ENCODE measurements around the gene VEZT.
"Not testable (repeated sequence)": the region's sequence is repeated elsewhere in the genome, so short reads cannot be mapped to it uniquely, and the experiment has no call there.

Gene VEZT

DNA sequence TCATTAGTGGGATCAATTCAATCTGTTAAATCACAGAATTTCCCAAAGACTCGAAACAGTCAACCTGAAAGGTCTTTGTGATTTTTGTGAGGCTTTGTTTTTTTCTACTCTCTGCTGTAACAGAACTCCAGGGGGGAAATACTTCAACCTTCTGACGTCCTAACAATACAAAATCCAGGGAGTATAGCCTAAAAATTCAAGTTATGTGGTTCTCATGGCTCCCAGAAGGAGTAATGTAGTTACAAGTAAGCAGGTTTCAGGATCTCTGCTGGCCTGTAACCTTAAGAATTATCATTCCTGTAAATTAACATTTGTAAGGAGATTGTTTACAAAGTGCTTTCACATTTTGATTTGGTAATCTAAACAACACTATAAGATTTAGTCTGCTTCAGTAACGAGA is 39.9 kb downstream of the VEZT start:
- no peak for DNase-seq (ENCODE audit: low spot score)

DNA sequence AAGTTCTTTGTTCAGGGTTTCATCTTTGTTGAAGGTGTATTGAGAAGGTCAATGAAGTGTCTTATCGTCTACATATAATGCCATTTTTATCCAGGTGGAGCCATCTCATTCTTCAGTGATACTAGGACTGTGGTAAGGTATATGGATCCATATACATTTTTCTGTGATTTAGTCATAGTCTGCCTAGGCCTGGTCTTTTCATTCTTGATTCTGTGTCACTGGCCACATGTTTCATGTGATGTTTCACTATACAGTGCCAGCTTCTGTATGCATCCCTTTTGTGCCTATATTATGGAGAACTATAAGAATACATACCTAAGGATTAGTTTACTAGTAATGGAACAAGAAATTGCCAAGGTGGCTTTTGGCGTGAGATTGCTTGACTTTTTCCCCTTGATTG is 40.5 kb downstream of the VEZT start:
- no peak for DNase-seq (ENCODE audit: low spot score)

DNA sequence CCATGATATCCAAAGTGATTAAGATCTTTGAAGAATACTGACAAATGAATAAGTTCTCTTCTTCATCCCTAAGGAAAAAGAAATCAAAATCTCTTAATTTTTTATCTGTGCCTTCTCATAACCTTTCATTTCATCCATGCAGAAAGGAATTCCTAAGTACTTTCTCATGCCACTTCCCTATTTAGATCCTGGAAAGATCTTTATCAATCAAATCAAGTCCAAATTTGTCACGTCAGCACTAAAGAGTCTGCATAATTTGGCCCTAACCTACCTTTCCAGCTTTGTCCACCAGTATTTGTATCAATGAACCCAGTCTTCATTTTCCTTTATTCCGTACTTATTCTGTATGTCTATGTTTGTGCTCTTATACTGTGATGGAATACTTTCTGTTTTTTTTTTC is 41.2 kb downstream of the VEZT start:
- no peak for DNase-seq (ENCODE audit: low spot score)

DNA sequence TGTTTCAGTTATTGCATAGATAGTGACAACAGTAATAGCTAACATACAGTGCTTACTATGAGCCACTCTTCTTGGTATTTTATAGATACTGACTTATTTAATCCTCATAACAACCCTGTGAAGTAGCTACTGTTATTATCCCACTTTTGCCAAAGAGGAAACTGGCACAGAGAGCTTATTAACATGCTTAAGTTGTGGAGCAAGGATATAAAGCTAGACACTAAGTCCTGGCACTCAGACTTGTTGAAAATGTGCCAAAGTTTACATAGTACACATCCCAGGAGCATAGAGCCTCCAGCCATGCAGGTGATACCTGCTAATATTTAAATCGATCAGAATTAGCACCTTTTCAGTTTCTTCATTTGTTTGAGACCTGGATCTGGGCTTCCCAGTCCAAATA is 41.8 kb downstream of the VEZT start:
- no peak for DNase-seq (ENCODE audit: low spot score)

DNA sequence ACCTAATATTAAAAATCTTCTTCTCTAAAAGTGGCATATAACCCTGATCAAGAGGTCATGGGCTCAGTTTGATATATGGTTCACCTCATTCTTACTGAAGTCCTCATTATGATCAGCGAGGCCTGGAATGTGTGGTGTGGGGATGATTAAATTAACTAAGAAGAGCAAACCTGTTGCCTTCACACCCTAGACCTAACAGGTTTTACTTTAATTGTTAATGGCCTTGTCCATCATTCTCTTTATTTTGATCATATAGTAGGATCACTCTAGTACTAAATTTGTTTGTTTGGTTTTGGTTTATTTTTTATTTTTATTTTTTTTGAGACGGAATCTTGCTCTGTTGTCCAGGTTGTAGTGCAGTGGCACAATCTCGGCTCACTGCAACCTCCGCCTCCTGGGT is 43.5 kb downstream of the VEZT start:
- no peak for DNase-seq (ENCODE audit: low spot score)

DNA sequence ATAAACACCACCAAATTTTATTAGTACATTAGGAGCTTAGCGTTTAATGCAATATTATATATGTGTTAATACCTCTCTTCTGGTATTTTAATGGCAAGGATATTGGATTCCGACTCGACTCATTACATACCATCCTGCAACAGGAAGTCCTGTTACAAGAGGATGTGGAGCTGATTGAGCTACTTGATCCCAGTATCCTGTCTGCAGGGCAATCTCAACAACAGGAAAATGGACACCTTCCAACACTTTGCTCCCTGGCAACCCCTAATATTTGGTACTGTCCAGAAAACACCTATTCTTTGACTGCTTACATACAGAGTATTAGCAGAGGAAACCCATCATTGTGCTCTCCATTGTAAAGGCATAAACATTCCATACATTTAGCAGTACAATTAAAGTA is 45.2 kb downstream of the VEZT start:
- no peak for DNase-seq (ENCODE audit: low spot score)

DNA sequence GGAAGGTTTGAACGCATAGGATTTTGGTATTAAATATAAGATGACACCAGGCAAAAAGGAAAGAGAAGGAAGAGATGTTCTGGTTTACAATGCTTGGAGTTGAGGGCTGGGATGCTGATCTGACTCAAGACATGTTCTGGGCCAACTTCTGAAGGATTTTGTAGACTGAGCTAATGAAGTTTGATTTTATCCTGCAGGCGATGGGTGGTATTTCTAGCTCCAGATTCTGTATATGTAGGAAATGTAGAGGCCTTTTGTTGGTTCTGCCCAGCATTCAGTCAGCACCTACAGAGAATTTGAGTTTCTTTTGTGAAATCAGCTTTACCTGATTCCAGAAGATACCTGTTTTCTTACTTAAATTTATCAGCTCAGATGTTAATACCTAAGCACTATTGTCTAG is 48.2 kb downstream of the VEZT start:
- no peak for DNase-seq (ENCODE audit: low spot score)

DNA sequence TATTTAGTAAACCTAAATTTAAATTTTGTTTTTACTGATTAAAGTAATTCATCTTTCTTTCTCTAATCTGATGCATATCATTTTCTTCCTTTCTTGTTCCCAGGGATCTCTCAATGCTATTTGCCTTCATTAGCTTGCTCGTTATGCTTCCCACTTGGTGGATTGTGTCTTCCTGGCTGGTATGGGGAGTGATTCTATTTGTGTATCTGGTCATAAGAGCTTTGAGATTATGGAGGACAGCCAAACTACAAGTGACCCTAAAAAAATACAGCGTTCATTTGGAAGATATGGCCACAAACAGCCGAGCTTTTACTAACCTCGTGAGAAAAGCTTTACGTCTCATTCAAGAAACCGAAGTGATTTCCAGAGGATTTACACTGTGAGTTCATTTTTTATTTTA is 48.6 kb downstream of the VEZT start:
- no peak for DNase-seq (ENCODE audit: low spot score)

DNA sequence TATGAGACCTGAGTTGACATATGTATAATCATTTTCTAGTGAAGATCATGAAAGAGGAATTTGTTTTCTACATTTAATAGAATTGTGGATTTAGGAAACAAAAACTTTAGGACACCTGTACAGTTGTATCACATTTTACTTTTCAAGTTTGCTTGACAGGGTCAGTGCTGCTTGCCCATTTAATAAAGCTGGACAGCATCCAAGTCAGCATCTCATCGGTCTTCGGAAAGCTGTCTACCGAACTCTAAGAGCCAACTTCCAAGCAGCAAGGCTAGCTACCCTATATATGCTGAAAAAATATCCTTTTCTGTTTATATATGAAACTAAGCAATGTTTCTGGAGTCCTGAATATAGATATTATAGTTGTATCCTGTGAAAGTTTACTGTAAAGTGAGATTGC is 52.3 kb downstream of the VEZT start:
- no peak for DNase-seq (ENCODE audit: low spot score)

DNA sequence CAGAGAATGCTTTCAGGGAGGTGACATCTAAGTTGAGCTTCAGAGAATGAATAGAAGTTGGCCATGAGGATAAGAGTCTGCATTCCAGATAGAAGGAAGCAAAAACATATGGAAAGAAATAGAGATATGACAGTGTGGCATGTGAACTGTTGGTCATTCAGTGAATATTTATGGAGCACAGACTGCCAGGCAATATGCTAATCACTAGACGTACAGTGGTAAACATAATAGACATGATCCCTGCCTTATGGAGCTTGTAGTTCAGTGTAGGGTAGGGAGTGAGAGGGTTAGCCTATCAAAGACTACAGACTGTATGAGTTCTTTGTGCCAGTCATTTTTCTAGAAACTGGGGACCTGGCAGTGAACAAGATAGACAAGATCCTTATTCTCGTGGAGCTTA is 53.9 kb downstream of the VEZT start:
- DNase-seq (ENCODE audit: low spot score): no peak

DNA sequence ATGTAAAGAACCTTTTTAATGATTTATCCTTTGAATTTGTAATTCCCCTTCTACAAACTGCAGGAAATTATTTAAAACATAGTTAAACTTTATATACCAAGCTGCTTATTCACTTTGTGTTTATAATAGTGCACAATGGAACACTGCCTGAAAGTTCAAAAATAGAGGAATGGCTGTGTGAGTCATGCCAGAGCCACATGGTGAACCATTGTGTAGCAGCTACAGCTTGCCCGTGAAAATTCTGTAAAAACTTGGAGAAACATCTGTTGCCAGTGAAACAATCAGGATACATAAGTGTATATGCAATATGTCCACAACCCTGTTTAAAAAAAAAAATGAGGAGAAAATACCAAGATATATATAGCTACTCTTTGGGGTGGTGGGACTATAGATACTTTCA is 59.5 kb downstream of the VEZT start:
- DNase-seq (ENCODE audit: low spot score): peak; percentile 70

DNA sequence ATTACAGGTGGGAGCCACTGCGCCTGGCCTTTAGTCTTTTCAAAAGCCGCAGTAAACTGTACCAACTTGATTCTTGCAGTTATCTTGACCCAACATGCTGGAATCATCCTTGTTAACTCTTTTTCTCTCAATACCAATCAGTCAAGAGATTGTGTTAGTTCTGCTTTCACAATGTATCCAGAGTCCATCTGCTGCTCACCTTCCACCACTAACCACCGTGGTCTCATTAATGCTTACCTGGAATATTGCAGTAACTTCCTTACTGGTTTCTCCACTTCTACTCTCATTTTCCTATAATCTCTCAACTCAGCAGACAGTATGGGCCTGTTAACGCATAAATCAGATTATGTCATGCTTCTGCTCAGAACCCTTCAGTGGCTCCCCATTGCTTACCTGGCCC is 62.2 kb downstream of the VEZT start:
- no peak for DNase-seq (ENCODE audit: low spot score)

DNA sequence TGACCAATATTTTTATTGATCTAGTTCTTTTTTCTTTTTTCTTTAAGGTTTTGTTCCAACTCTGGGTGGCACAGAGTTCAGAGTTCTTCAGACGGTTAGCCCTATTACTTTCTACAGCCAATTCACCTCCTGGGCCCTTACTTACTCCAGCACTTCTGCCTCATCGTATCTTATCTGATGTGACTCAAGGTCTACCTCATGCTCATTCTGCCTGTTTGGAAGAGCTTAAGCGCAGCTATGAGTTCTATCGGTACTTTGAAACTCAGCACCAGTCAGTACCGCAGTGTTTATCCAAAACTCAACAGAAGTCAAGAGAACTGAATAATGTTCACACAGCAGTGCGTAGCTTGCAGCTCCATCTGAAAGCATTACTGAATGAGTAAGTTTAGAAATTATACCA is 64.7 kb downstream of the VEZT start:
- no peak for DNase-seq (ENCODE audit: low spot score)

DNA sequence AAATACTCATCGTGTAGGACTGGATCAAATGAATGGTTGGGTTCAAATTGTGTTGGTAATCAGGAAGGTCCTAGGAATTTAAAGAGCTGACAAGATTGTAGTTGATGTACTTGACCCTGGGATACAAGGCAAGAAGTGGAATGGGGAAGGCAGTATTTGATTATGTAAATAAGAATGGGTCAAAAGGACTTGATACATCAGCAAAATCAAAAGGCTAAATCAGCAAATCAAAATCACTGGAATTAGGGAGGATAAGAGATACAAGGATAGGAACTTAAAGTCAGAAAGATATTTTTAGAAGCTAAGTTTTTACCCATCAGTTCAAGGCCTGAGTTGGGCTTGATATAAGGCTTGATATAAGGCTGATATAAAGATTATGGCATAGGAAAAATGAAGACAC is 65.8 kb downstream of the VEZT start:
- DNase-seq (ENCODE audit: low spot score): no peak

DNA sequence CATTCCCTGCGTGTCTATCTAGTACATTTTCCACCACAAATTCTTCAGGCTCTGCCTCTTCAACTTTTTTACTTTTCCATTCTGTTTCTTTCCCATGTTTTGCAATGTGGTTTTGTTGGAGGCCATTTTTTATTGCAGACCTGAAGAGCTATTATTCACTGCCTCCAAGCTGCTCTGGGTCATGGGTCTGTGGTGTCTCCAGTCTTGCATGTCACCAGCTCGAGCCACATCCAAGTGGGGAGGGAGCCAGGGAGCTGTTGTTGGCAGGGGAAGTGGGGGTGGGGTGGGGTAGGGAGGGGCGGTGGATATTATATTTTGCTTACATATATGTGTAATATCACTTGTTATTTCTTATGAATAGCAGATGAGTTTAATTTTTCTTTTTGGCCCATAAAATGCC is 69.1 kb downstream of the VEZT start:
- DNase-seq (ENCODE audit: low spot score): no peak

DNA sequence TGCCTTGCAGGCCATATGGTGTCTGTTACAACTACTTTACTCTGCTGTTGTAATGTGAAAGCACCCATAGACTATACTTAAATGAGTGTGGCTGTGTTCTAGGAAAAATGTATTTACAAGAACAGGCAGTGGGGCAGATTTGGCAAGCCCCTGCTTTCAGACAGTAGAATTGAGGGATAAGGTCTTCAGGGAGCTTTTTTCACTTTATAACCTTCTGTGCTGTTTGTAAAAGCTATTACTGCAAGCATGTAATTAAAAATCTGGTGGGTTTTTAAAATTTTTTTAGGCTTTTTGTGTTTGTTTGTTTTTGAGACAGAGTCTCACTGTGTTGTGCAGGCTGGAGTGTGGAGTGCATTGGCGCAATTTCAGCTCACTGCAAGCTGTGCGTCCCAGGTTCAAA is 73.9 kb downstream of the VEZT start:
- DNase-seq (ENCODE audit: low spot score): no peak

DNA sequence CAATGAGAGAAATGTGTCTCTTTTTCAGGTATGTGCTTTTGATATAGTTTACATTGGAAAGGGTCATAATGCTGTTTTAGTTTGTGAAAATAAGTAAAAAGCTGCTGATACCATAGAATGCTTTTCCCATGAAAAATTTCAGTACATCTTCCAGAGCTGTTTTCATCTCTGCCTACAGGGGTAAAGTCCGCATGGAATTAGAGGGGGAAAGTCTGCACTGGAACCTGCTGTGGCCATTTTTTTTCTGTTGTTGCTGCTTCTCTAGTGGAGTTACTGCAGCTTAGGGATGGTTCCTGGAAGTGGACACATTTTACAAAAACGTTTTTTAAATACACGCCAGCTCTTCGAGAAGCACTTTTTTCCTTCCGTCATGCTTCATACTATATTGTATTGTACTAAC is 81.3 kb downstream of the VEZT start:
- DNase-seq (ENCODE audit: low spot score): no peak

DNA sequence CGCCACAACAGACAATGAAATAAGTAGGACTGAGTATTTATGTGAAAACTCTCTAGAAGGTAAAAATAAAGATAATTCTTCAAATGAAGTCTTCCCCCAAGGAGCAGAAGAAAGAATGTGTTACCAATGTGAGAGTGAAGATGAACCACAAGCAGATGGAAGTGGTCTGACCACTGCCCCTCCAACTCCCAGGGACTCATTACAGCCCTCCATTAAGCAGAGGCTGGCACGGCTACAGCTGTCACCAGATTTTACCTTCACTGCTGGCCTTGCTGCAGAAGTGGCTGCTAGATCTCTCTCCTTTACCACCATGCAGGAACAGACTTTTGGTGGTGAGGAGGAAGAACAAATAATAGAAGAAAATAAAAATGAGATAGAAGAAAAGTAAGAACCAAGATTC is 82.7 kb downstream of the VEZT start:
- no peak for DNase-seq (ENCODE audit: low spot score)

DNA sequence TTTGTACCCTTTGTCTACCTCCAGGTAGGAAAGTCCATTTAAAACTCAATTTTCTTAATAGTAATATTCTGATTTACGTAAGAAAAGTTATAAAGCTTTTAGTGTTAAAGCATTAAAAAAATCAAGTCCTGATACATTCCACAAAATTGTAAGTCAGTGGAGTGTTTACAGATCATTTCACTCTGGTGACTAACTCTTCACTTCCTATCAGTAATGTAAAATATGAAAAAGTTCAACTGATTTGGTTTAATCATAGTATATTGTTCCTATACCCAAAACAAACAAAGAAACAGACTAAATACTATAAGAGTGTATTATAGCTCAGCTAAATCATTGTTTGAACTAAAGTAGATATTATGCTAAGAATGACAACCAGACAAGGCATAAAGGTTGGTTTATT is 85.9 kb downstream of the VEZT start:
- DNase-seq (ENCODE audit: low spot score): no peak

DNA sequence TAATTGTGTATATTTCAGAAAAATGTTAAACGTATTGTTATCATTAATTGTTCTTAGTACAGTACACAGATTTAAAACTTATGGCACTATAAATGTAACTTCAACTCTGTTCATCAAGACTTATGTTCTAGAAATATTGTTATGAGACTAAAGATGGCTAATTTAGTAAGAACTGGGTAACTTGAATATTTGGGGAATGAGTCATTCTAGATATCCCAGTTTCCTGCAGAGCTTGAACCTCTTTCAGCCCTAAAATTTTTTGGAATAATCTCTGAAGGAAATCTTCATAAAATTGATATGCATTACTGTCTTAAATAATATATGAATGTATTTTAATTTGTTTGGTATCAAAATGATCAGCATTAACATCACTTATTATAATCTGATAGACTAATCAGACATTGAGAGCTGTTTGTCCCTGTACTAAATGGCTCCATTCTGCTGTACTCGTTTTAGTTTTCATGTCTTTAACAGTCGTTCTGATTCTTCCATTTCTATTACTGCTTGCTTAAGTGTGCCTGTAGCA is 87.1 kb downstream of the VEZT start:
- DNase-seq (ENCODE audit: low spot score): peak; percentile 24

DNA sequence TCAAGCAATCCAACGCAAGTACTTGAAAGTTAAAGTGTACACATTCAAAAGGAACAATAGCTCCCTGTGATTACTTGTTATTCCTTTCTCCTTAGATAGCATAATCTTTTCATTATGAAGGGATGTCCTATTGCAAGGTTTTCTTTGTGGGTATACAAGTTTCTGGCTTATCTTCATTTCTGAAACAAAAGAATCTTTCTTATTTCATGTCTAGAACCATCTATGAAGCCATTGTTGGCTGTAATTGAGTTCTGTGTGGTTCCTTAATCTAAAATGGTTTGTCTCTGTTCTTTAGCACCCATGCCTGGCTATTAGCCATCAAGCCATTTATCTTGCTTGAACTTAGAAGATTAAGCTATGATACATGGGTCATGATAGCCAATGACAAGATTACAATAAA is 95.0 kb downstream of the VEZT start:
- DNase-seq (ENCODE audit: low spot score): no peak

DNA sequence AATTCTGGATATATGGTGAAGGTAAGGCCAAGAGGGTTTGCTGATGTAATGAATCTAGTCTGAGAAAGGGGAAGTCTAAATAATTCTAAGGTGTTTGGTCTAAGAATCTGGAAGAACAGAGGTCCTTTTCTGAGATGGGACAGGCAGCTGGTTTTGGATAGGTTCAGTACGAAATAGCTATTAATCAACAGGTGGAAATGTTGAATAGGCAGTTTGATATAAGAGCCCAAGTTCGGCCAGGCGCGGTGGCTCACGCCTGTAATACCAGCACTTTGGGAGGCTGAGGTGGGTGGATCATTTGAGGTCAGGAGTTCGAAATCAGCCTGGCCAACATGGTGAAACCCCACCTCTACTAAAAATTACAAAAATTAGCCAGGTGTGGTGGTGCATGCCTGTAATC is 97.1 kb downstream of the VEZT start:
- not testable (repeated sequence) for DNase-seq (ENCODE audit: low spot score)

DNA sequence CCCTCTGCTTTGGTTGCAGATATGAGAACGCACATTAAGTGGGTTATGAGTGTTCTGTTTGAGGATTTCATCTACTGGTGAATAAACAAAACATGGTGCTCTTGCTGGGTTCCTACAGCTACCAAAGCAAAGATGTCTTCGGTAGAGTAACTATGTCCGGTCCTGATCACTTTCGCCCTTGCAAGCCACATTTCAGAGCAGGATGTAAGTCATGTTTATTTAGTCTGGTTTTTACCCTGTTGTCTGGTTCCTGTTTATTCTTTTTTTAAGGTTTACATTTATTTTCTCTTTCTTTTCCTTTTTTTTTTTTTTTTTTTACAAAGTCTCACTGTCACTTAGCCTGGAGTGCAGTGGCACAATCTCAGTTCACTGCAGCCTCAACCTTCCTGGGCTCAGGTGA is 99.2 kb downstream of the VEZT start:
- no peak for DNase-seq (ENCODE audit: low spot score)

DNA sequence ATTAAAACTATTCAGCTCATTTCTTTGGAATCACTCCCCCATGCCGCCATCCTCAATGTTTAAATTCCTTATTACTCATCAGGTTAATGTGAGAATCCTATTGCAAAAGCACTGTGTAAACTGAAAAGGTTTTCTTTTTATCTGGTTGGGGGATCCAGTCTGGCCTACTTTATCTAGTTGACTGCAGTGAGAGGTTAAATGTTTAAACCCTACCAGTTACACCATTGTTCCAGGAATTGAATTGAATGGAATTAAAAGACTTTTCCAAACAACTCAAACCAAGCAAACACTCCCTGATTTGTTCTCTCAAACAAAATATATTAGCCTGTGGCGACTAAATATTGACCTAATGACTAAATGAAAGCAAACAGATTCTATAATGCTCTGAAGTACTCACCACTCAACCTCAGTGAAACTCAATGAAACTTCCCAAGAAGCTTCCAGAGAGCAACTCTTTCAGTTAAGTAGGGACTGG is 100.5 kb downstream of the VEZT start:
- DNase-seq (ENCODE audit: low spot score): no peak

DNA sequence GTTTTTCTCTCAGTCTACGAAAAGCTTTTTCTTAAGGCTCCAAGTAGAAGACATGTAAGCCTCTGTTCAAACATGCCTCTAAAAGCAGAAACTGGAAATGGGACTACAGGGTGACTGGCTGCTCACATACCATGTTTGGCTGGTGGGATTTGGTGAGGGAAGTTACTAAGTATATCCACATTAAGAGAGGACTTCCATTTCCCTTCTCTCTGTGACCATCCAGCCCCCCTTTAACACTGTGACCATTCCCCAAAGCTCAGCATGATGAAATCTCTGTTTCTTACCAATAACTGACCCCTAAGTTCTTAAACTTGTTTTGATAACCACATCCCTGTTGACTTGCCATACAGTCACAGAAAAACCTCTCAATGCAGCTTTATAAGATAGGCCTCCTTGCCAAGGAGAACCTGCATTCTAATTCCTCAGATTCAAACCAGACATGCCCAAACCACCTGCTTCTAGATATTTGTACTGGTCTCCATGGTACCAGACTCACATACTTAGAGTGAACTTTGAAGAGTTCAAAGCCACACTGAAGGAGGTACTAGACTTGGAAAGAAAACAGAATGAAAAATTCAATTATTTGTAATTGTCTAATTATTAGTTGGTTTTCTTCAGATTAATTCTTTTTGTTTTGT is 102.2 kb downstream of the VEZT start:
- DNase-seq (ENCODE audit: low spot score): no peak
